ENCODE data around the gene SOD1. TPM values are rescaled to one million over a fixed set of nuclear protein-coding genes. Genes with fewer than 3 reads are reported as not detected.

Gene SOD1
- total and polyA plus RNA-seq, 2 of the 13 experiments (the other 11 are each of a cell fraction or from before 2014, with no cell fraction given) = 317 to 537 TPM

DNA sequence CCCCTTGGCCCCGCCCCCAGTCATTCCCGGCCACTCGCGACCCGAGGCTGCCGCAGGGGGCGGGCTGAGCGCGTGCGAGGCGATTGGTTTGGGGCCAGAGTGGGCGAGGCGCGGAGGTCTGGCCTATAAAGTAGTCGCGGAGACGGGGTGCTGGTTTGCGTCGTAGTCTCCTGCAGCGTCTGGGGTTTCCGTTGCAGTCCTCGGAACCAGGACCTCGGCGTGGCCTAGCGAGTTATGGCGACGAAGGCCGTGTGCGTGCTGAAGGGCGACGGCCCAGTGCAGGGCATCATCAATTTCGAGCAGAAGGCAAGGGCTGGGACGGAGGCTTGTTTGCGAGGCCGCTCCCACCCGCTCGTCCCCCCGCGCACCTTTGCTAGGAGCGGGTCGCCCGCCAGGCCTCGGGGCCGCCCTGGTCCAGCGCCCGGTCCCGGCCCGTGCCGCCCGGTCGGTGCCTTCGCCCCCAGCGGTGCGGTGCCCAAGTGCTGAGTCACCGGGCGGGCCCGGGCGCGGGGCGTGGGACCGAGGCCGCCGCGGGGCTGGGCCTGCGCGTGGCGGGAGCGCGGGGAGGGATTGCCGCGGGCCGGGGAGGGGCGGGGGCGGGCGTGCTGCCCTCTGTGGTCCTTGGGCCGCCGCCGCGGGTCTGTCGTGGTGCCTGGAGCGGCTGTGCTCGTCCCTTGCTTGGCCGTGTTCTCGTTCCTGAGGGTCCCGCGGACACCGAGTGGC lies at the start of gene SOD1 (continued):
- TF ChIP-seq NR2F2 (IDR thresholded peaks at IDR 0.05; ENCODE audit: borderline replicate concordance, low read depth) (no peak), MAZ (IDR thresholded peaks at IDR 0.05; ENCODE audit: borderline replicate concordance, low read depth, low read length) (peak; percentile 66; the same call in 1 of the 2 replicates), MAZ (CRISPR knock-in tag; IDR thresholded peaks at IDR 0.05; ENCODE audit: low read depth) (peak; percentile 70), ZC3H4 (CRISPR knock-in tag; IDR thresholded peaks at IDR 0.05; ENCODE audit: borderline replicate concordance) (no peak), ZNF589 (CRISPR knock-in tag; conservative IDR thresholded peaks at IDR 0.05) (no peak; the same call in 1 of the 2 replicates), KLF9 (CRISPR knock-in tag; IDR thresholded peaks at IDR 0.05; ENCODE audit: low read depth) (no peak; the same call in 1 of the 2 replicates), NFE2L2 (IDR thresholded peaks at IDR 0.05; ENCODE audit: low read length) (no peak), ZNF12 (CRISPR knock-in tag; IDR thresholded peaks at IDR 0.05) (peak; percentile 46; the same call in 1 of the 2 replicates), CC2D1A (CRISPR knock-in tag; IDR thresholded peaks at IDR 0.05) (no peak), FOXP1 (IDR thresholded peaks at IDR 0.05) (no peak), FOXP1 (CRISPR knock-in tag; IDR thresholded peaks at IDR 0.05) (no peak), ERF (CRISPR knock-in tag; IDR thresholded peaks at IDR 0.05) (peak; percentile 54; the same call in 1 of the 2 replicates), SYNCRIP (IDR thresholded peaks at IDR 0.05; ENCODE audit: insufficient read depth, low read depth, low read length) (no peak), NR3C1 (CRISPR knock-in tag; IDR thresholded peaks at IDR 0.05) (no peak), ZNF30 (CRISPR knock-in tag; IDR thresholded peaks at IDR 0.05) (no peak), CCDC6 (CRISPR knock-in tag; IDR thresholded peaks at IDR 0.05) (peak; percentile 88; the same call in 1 of the 2 replicates), KLF6 (CRISPR knock-in tag; IDR thresholded peaks at IDR 0.05) (0 out of 2 replicates have a peak, but pooled peaks have one; percentile 75), HNRNPUL1 (IDR thresholded peaks at IDR 0.05; ENCODE audit: low read depth, low read length) (no peak)
- TF ChIP-seq, protein P1, sequence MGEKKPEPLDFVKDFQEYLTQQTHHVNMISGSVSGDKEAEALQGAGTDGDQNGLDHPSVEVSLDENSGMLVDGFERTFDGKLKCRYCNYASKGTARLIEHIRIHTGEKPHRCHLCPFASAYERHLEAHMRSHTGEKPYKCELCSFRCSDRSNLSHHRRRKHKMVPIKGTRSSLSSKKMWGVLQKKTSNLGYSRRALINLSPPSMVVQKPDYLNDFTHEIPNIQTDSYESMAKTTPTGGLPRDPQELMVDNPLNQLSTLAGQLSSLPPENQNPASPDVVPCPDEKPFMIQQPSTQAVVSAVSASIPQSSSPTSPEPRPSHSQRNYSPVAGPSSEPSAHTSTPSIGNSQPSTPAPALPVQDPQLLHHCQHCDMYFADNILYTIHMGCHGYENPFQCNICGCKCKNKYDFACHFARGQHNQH (CRISPR knock-in tag; IDR thresholded peaks at IDR 0.05) = no peak; the same call in 1 of the 2 replicates
- TF ChIP-seq, protein P2, sequence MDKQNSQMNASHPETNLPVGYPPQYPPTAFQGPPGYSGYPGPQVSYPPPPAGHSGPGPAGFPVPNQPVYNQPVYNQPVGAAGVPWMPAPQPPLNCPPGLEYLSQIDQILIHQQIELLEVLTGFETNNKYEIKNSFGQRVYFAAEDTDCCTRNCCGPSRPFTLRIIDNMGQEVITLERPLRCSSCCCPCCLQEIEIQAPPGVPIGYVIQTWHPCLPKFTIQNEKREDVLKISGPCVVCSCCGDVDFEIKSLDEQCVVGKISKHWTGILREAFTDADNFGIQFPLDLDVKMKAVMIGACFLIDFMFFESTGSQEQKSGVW (CRISPR knock-in tag; IDR thresholded peaks at IDR 0.05; ENCODE audit: borderline replicate concordance) = no peak
- TF ChIP-seq, protein P3, sequence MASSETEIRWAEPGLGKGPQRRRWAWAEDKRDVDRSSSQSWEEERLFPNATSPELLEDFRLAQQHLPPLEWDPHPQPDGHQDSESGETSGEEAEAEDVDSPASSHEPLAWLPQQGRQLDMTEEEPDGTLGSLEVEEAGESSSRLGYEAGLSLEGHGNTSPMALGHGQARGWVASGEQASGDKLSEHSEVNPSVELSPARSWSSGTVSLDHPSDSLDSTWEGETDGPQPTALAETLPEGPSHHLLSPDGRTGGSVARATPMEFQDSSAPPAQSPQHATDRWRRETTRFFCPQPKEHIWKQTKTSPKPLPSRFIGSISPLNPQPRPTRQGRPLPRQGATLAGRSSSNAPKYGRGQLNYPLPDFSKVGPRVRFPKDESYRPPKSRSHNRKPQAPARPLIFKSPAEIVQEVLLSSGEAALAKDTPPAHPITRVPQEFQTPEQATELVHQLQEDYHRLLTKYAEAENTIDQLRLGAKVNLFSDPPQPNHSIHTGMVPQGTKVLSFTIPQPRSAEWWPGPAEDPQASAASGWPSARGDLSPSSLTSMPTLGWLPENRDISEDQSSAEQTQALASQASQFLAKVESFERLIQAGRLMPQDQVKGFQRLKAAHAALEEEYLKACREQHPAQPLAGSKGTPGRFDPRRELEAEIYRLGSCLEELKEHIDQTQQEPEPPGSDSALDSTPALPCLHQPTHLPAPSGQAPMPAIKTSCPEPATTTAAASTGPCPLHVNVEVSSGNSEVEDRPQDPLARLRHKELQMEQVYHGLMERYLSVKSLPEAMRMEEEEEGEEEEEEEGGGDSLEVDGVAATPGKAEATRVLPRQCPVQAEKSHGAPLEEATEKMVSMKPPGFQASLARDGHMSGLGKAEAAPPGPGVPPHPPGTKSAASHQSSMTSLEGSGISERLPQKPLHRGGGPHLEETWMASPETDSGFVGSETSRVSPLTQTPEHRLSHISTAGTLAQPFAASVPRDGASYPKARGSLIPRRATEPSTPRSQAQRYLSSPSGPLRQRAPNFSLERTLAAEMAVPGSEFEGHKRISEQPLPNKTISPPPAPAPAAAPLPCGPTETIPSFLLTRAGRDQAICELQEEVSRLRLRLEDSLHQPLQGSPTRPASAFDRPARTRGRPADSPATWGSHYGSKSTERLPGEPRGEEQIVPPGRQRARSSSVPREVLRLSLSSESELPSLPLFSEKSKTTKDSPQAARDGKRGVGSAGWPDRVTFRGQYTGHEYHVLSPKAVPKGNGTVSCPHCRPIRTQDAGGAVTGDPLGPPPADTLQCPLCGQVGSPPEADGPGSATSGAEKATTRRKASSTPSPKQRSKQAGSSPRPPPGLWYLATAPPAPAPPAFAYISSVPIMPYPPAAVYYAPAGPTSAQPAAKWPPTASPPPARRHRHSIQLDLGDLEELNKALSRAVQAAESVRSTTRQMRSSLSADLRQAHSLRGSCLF (CRISPR knock-in tag; IDR thresholded peaks at IDR 0.05; ENCODE audit: borderline replicate concordance) = no peak
- TF ChIP-seq, protein P4, sequence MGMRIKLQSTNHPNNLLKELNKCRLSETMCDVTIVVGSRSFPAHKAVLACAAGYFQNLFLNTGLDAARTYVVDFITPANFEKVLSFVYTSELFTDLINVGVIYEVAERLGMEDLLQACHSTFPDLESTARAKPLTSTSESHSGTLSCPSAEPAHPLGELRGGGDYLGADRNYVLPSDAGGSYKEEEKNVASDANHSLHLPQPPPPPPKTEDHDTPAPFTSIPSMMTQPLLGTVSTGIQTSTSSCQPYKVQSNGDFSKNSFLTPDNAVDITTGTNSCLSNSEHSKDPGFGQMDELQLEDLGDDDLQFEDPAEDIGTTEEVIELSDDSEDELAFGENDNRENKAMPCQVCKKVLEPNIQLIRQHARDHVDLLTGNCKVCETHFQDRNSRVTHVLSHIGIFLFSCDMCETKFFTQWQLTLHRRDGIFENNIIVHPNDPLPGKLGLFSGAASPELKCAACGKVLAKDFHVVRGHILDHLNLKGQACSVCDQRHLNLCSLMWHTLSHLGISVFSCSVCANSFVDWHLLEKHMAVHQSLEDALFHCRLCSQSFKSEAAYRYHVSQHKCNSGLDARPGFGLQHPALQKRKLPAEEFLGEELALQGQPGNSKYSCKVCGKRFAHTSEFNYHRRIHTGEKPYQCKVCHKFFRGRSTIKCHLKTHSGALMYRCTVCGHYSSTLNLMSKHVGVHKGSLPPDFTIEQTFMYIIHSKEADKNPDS (CRISPR knock-in tag; IDR thresholded peaks at IDR 0.05) = no peak
